Stimulated activated CD8-positive, alpha-beta memory T cell treated with anti-CD3 and anti-CD28 coated beads, Interleukin-4, amount 100 ng/mL, for 24 hours (primary cell): ENCODE measurements around the gene GTF2IRD1.

Source experiments
- DNase-seq: peaks from one replicate; pipeline ENCODE4 v3.0.0-alpha.2; 2020; ENCODE audit warnings: low read depth

Gene GTF2IRD1

GRCh38 chr7:74567318-74567668 lies 113.6 kb downstream of the GTF2IRD1 start:
- DNase-seq = no peak

- DNase-seq = no peak
These were observed 115.0 kb downstream of the GTF2IRD1 start for GRCh38 chr7:74568658-74569057.

- no peak for DNase-seq
These were observed 115.9 kb downstream of the GTF2IRD1 start for GRCh38 chr7:74569501-74570075.

- no peak for DNase-seq
These were observed 116.9 kb downstream of the GTF2IRD1 start for GRCh38 chr7:74570533-74571156.

GRCh38 chr7:74572301-74572979 lies 118.7 kb downstream of the GTF2IRD1 start:
- DNase-seq = no peak

- DNase-seq = no peak
These were observed 119.8 kb downstream of the GTF2IRD1 start for GRCh38 chr7:74573512-74573911.

GRCh38 chr7:74575083-74575784 lies 121.5 kb downstream of the GTF2IRD1 start:
- no peak for DNase-seq

GRCh38 chr7:74575811-74576210 lies 122.1 kb downstream of the GTF2IRD1 start:
- DNase-seq = no peak

- no peak for DNase-seq
These were observed 126.3 kb downstream of the GTF2IRD1 start for GRCh38 chr7:74579800-74580685.

- no peak for DNase-seq
These were observed 128.3 kb downstream of the GTF2IRD1 start for GRCh38 chr7:74581916-74582440.

GRCh38 chr7:74582447-74583039 lies 128.8 kb downstream of the GTF2IRD1 start:
- no peak for DNase-seq

- DNase-seq = no peak
These were observed 129.9 kb downstream of the GTF2IRD1 start for GRCh38 chr7:74583630-74584029.

GRCh38 chr7:74584160-74584954 lies 130.7 kb downstream of the GTF2IRD1 start:
- no peak for DNase-seq

GRCh38 chr7:74585844-74586243 lies 132.1 kb downstream of the GTF2IRD1 start:
- no peak for DNase-seq

- no peak for DNase-seq
These were observed 132.8 kb downstream of the GTF2IRD1 start for GRCh38 chr7:74586258-74587175.

- DNase-seq = no peak
These were observed 133.9 kb downstream of the GTF2IRD1 start for GRCh38 chr7:74587435-74588126.

GRCh38 chr7:74590813-74591212 lies 137.1 kb downstream of the GTF2IRD1 start:
- DNase-seq = no peak

- no peak for DNase-seq
These were observed 144.9 kb downstream of the GTF2IRD1 start for GRCh38 chr7:74598558-74598957.

GRCh38 chr7:74599244-74599643 lies 145.5 kb downstream of the GTF2IRD1 start:
- no peak for DNase-seq
